Measurements from ENCODE around the gene NAT9.

DNA sequence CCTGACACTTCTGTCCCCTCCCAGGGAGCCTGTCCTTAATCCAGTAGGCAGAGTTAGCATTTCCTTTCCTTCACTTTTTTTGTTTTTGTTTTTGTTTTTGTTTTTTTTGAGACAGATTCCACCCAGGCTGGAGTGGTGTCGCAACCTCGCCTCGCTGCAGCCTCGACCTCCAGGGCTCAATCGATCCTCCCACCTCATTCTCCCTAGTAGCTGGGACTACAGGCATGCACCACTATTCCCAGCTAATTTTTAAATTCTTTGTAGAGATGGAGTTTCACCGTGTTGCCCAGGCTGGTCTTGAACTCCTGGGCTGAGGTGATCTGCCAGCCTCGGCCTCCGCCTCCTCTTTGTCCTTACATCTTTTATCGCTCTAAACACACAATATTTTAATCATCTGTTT lies 23.7 kb downstream of the NAT9 start:
- TF ChIP-seq POLR2A (IDR thresholded peaks at IDR 0.05; ENCODE audit: low read length) (no peak), GATA1 (IDR thresholded peaks at IDR 0.05; ENCODE audit: low read depth, low read length) (no peak)
